ENCODE measurements around the gene SAP130.
A peak's percentile ranks its signal among the peaks of the same experiment; 100 is the strongest.

The SAP130 gene

DNA sequence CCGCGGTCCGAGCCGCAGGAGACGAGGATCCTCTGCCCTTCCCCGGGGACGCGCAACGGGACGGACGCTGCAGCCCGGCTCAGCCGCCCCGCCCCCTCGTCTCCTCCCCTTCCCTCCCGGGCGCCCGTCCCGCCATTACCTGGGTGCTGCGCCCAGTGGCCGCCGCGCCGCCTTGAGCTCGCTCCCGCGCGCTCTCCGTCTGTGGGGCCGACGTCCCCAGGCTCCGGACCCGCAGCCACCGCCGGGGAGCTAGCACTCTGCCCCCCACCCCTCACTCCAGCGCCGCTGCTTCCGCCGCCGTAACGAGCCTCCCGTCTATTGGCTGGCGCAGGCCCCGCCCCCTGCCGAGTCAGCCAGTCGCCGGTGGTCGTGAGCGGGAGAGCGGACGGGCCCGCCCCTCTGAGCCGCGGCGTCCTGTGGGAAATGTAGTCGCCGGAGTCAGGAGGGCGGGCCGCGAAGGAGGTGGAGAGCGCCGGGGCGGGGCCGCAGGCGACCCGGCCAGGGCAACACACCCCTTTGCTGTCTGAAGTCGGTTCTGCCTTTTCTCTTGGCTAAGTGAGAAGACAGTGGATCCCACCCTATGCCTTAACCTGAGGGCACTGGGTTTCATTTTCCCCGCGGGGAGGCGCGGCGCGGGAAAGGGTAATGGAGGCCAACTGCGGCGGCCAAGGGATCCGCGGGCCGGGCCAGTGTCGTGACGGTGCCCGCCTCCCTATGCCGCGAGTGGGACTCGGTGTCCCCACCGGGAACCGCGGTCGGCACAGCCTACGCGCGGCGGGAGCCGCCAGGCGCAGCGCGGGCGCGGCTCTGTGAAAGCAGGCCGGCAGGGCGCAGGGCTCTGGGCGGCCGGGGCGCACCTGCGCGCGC, at the start of gene SAP130:
TSS of gene SAP130 (minus strand) at position 259 of the 867 bp plus-strand sequence. CDS start 1,767 bp downstream, outside the sequence.
- DNase-seq (ENCODE audit: low read depth in 2 of 2): peak; percentile 81 to 85

DNA sequence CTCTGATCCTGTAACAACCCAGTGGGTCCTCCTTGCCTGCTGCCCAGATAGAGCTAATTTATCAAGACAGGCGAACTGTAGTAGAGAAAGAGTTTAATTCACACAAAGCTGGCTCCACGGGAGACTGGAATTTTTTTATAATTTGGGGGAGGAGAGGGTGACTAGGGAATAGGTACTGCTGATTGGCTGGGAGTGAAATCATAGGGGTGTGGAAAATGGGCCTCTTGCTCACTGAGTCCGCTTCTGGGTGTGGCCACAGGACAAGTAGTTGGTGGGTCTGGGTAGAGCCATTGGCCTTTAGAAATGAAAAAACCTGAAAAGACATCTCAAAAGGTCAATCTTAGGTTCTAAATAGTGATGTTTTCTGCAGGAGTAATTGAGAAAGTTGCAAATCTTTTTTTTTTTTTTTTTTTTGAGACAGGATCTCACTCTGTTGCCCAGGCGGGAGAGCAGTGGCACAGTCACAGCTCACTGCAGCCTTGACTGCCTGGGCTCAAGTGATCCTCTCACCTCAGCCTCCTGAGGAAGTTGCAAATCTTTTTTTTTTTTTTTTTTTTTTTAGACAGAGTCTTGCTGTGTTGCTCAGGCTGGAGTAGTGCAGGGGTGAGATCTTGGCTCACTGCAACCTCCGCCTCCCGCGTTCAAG, 48.7 kb upstream of the SAP130 start:
- no peak for DNase-seq (ENCODE audit: low read depth in 2 of 2)

DNA sequence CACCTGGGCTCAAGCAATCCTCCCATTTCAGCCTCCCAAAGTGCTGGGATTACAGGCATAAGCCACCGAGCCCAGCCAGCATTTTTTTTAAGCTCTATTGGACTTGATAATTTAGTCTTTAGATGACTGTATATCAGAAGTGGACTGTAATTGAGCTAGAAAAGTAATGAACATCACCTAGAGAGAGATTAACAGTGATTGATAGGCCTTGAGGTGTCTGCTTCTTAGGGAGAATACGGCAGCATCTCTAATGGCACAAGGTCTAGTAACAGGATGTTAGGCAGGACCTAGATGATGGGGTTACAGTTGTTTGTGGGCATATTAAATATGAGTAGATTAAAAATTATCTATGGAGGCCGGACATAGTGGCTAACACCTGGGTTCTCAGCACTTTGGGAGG, 45.4 kb upstream of the SAP130 start:
- no peak for DNase-seq (ENCODE audit: low read depth in 2 of 2)

DNA sequence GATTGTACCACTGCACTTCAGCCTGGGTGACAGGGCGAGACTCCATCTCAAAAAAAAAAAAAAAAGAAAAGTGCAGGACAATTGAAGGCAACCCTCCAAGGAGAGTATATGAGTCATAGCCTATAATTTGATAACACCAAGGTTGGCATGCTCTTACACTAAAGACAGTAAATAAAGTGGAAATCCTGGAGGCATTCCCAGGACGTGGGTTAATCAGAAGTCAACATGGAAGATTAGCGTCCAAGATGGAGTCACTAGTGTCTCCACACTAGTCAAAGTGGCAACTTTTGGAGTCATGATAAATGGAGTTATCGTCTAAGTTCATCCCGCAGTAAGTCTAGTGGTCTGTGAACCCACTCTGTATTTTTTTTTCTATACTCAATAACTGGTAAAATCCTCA, 41.9 kb upstream of the SAP130 start:
- no peak for DNase-seq (ENCODE audit: low read depth in 2 of 2)

DNA sequence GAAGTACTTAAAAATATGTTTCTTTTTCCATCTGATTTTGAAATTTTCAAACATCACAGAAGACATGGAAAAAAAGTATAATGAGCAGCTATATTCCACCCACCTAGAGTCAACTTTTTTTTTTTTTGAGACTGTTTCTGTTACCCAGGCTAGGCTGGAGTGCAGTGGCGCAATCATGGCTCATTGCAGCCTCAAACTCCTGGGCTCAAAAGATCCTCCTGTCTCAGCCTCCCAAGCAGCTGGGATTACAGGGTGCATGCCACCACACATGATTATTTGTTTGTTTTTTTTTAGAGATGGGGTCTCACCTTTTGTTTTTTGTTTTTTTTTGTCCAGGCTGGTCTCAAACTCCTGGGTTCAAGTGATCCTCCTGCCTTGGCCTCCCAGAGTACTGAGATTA, 36.5 kb upstream of the SAP130 start:
- no peak for DNase-seq (ENCODE audit: low read depth in 2 of 2)

DNA sequence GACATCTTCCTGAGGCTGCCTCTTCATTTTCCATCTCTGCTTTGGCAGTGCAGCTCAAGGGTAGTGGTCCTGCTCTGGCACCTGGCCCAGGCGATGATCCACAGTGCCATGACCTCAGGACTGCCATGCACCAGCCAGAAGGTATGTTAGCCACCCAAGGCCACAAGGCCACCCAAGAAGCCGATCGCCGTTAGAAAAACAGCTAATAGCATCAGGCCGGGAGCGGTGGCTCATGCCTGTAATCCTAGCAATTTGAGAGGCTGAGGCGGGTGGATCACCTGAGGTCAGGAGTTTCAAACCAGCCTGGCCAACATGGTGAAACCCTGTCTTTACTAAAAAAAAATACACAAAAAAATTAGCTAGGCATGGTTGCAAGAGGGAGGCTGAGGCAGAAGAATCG, 34.7 kb upstream of the SAP130 start:
- no peak for DNase-seq (ENCODE audit: low read depth in 2 of 2)

DNA sequence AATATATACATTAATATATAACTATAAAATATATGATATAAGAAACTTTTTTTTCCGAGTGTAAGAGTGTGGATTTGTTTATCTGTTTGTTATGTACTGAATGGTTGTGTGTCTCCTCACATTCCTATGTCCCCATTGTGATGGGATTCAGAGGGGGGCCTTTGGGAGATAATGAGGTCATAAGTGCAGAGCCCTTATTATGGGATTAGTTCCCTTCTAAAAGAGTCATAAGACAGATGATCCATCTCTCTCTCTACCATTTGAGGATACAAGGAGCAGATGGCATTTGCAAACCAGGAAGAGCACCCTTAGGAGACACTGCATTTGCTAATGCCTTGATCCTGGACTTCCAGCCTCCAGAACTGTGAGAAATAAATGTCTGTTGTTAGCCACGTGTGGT, 30.3 kb upstream of the SAP130 start:
- DNase-seq (ENCODE audit: low read depth in 2 of 2): no peak

DNA sequence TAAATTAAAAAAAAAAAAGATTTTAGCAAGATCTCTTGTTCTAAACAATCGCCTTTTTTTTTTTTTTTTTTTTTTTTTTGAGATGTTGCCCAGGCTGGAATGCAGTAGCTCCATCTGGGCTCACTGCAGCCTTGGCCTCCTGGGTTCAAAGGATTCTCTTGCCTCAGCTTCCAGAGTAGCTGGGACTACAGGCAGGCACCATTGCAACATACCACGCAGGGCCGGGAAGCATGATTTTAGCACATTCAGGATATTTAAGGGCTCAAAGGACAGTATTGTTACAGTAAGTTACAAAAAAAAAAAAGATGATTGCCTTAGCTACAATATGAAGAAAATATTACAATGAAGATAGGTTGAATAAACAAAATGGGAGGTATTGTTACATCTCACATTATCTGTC, 29.5 kb upstream of the SAP130 start:
- no peak for DNase-seq (ENCODE audit: low read depth in 2 of 2)

DNA sequence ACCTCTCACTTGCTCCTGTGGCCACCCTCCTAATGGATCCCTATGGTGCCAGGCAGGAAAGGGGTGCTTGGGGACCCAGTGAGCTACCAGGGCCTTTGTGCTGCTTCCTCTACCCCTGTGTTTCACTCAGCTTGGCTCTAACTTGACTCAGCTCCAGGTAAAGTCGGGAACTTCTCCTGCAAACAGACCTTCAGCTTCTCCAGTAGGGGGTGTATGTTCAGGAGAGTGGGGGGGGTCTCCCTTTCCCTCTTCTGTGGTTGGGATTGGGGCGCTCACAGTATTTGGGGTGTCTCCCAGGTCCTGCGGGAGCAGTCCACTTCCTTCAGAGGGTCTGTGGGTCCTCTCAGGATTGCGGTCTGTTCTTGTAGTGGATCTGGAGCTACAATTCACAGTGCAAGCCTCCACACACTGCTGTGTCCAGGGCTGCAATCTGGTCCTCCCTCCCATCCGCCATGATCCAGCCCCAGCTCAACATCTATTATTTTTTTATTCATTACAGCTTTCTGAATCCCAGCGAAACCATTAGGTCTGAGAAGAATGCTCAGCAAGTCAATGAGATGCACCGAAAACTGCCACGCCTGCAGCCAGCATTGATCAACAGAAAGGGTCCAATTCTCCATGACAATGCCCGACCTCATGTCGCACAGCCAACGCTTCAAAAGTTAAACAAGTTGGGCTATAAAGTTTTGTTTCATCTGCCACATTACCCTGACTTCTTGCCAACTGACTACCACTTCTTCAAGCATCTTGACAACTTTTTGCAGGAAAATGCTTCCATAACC, 26.4 kb upstream of the SAP130 start:
- no peak for DNase-seq (ENCODE audit: low read depth in 2 of 2)

DNA sequence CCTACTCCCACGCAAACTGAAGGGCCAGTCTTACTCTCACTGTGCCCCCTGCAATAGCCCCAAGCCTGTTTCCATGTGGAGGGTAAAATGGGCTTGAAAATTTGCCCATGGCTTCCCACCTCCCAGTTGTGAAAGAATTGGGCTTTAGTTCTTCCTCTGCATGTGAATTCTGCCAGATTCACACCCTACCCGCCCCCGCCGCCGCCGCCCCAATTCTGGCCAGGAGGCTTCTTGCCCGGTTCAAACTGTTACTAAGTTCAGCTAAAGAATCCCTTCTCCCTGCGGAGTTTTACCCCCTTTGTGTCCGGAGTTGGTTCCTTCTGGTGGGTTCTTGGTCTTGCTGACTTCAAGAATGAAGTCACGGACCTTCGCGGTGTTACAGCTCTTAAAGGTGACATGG, 25.5 kb upstream of the SAP130 start:
- DNase-seq (ENCODE audit: low read depth in 2 of 2): no peak

DNA sequence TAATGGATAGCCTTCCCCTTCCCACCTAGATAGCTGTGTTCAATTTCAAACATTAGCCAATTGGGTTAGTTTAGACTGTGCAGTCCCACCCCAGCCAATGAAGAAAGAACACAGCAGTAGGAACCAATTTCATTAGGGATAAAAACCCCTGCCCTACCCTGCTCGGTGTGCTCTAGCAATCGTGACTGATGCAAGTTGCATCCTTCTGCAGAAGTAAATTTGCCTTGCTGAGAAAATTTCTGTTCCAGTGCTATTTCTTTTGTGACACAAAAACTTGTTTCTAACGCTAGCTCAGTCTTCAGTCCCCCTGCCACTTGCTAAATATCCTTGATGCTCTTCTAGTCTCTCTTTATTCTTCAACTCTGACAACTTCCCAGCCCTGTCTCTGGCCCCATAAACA, 15.2 kb upstream of the SAP130 start:
- DNase-seq (ENCODE audit: low read depth in 2 of 2): no peak

DNA sequence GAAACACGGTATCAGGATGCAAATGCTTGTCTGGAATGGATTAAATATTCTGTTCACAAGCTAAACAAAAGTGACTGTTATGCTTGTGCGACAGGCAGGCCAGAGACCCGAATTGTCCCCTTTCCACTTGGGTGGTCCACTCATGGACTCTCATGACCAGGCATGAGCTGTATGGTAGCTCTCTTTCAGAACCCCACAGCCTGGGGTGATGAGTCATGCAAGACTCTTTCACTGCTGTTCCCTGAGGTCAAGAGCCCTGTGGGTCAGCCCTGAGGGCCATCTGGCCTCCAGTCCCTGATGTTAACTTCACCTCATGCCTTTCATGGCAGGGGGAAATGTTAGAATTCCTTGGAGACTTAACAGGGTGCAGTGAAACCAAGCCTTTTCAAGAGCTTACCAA, 13.7 kb upstream of the SAP130 start:
- no peak for DNase-seq (ENCODE audit: low read depth in 2 of 2)

DNA sequence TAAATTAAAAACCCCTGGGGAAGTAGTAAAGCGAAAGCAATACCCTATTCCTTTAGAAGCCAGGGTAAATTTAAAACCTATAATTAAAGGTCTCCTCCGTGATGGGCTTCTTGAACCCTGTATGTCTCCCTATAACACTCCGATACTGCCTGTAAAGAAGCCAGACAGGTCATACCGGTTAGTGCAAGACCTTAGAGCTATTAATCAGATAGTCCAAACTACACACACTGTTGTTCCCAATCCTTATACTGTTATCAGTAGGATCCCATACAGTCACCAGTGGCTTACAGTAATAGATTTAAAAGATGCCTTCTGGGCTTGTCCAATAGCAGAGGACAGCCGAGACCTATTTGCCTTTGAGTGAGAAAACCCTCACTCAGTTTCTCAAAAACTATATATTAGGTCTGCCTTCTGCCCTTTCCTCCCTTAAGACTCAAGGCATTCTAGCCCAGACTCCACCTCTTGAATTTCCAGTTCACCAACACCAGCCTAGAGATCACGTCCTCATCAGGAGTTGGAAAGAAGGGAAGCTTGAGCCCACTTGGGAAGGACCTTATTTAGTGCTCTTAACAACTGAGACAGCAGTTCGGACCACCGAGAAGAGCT, 12.4 kb upstream of the SAP130 start:
- no peak for DNase-seq (ENCODE audit: low read depth in 2 of 2)

DNA sequence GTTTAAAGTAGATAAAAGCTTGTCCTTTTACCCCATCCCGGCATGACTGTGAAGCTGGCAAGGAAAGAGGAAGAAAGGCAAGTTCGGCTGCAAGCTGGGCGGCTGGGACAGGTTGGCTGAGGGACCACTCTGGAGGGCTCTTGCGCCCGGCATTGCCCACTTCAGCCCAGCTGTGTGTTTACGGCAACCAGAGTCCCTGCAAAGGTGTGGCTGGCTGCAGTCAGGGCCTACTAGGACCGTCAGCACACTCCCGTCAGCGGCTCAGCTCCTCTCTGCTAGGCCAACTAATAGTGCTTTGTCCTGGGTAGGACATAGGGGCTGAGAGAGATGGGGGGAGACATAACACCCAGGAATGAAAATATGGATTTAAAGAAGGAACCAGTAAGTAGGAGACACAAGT, 11.7 kb upstream of the SAP130 start:
- no peak for DNase-seq (ENCODE audit: low read depth in 2 of 2)

DNA sequence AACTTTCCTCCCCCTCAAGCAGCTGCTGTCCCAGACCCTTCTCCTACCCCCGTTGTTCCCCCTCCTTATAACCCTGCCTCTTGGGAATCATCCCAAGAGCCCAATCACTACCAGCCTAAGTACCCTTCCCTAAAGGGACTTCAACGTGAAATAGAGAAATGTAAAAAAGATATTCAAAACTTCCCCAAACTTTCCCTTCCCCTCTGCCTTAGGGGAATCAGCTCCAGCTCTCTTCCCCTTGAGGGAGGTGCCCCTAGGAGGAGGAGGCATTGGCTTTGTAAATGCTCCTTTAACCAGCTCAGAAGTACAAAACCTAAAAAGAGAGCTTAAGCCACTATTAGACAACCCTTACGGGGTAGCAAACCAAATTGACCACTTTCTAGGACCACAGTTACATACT, 10.6 kb upstream of the SAP130 start:
- no peak for DNase-seq (ENCODE audit: low read depth in 2 of 2)

DNA sequence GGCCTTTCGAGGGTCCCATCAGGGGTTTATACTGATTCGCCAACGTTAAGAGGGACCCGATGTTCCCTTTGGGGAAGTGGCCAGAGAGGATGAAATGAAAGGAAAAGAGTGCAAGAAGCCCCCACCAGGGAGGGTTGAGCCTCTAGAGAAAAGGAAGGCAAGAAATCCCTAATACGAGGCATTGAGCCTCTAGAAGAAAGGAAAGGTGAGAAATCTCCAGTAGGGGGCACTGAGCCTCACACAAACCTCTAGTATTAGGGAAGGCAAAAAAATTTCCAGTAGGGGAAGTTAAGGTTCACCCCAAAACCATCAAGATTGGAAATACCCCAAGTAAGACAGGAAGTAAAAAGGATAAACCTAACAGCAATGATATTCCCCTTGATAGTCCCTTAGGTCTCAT, 9.8 kb upstream of the SAP130 start:
- DNase-seq (ENCODE audit: low read depth in 2 of 2): no peak

DNA sequence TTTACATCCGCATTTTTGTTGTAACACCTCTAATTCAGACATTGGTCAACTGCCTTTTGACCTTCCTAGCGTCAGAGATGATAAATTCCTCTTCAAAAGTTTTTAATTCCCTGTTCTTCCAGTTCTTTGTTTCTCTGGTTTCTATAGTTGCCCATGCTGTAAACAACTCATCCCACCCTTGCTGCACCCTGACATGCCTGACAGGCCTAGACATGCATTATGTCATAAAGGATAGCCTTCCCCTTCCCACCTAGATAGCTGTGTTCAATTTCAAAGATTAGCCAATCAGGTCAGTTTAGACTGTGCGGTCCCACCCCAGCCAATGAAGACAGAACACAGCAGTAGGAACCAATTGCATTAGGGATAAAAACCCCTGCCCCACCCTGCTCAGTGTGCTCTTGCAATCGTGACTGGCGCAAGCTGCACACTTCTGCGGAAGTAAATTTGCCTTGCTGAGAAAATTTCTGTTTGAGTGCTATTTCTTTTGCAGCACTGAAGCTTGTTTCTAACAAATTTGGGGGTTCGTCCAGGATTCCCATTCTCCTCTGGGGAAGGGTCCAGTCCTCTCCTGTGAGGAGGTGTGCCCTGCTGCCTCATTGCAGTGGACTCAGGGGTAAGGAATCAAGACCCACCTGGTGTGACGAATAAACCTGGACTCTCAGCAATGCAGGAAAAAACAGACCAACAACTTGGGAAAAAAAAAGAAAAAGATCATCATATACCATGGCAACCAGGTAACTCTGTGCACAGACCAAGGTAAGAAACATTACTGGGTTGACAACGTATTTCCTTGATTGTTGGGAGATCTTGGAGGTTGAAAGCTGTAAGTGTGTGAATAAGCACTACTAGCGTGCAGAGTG, 9.1 kb upstream of the SAP130 start:
- DNase-seq (ENCODE audit: low read depth in 2 of 2): no peak

DNA sequence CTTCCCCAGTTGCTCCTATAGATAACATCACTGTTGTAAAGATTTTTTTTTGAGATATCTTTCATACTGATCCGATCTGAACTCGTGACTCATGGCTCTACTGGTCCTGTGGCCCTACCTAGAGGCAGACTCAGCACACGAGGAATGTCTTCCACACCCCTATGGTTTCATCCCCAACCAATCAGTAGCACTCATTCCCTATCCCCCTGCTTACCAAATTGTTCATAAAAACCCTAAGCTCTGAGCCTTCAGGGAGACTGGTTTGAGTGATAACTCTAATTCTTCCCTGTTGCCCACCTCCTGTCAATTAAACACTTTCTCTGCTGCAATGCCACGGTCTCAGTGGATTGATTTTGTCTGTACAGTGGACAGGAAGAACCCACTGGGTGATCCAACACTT, 4.2 kb upstream of the SAP130 start:
- no peak for DNase-seq (ENCODE audit: low read depth in 2 of 2)

DNA sequence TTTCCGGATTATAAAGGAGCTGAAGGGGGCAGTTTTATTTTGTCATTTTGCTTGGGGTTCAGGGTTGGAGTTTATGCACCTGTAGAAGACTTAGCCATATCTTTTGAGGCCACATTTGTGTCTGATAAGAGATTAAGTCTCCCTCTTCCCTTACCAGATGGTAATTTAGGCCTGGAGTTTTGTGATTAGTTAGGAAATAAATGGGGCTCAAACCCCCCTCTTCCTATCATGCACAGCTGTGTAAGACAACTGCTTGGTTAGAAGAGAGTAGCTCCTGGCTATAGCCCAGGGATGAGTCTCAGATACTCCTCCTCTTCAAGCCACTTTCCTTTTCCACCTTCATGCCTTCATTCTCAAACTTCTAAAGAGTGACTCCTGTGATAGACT, 802 bp upstream of the SAP130 start:
- DNase-seq (ENCODE audit: low read depth in 2 of 2): no peak

DNA sequence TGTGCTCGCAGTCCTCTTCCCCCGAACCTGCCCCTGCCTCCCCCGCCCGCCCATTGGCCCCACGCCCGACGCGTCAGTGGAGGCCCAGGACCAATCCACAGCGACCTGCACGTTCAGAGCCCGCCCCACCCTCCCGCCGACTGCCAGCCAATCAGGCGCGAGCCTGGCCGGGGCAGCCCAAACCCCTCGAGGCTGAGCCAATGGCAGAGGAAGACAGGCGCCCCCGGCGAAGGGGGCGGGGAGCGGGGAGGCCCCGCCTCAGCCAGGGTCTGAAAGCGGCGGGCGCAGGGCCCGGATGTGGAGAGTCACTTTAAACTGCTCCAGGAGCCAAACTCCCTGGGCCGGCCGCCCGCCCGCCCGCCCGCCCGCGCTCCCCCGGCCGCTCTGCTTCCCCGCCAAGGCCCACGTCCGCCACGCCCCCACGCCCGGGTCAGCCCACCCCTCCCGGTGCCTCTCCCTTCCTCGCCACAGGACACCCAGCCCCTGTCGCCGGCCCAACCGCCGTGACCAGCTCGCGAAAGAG, 520 bp downstream of the SAP130 start:
- peak; percentile 98 for DNase-seq (ENCODE audit: low read depth in 2 of 2)

All from fibroblast of skin of left quadriceps (primary cell).